Neural progenitor cell (in vitro differentiated cells): ENCODE data around the gene FATE1.

Experiments
- CTCF ChIP-seq: fragments of 200-600 bp; sonication (generic); IDR thresholded peaks from 2 replicates; pipeline ENCODE4 v1.5.1; 2017; ENCODE audit warnings: antibody characterized with exemption, mild to moderate bottlenecking
- EZH2 ChIP-seq: fragments of 200-600 bp; sonication (generic); IDR thresholded peaks from 2 replicates; pipeline ENCODE4 v1.6.1; 2017; ENCODE audit warnings: antibody characterized with exemption, mild to moderate bottlenecking, moderate library complexity
- EZH2phosphoT487 ChIP-seq: fragments of 200-600 bp; sonication (generic); IDR thresholded peaks from 2 replicates; pipeline ENCODE4 v1.6.1; 2017; ENCODE audit warnings: antibody characterized with exemption

DNA sequence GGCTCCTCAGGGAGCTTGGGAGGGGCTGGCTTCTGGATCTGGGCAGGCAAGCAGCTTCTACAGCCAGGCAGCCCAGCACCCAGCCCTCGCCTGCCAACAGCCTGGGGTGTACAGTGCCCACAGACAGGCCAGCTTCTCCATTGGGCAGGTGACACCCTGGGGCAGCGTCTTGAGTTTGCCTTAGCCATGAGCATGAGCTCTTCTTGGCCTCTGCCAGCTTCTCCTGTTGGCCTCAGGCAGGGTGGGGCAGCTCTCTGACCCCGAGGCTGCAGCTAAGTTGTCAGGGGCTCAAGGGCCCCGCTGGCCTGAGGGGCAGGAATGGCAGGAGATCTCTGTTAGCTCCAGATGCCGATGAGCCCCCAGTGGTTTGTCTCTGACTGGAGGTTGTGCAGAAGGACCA is 10.9 kb downstream of the FATE1 start:
- no peak for TF ChIP-seq CTCF
- TF ChIP-seq EZH2: no peak
- TF ChIP-seq EZH2phosphoT487: no peak
